22Rv1 (cell line): ENCODE data around the gene SEMA6C.

ENCODE experiments used
- ZFX ChIP-seq: fragments of 450-650 bp; IDR thresholded peaks from 2 replicates; pipeline ENCODE4 v1.6.1; 2017; ENCODE audit warnings: antibody characterized with exemption, borderline replicate concordance
- TF ChIP-seq, protein P1 (sequence below): fragments of 450-650 bp; IDR thresholded peaks from 2 replicates; pipeline ENCODE4 v1.5.1; 2017; ENCODE audit warnings: mild to moderate bottlenecking

GRCh38 chr1:151164732-151165280, 18.4 kb upstream of the SEMA6C start:
- TF ChIP-seq, protein P1, sequence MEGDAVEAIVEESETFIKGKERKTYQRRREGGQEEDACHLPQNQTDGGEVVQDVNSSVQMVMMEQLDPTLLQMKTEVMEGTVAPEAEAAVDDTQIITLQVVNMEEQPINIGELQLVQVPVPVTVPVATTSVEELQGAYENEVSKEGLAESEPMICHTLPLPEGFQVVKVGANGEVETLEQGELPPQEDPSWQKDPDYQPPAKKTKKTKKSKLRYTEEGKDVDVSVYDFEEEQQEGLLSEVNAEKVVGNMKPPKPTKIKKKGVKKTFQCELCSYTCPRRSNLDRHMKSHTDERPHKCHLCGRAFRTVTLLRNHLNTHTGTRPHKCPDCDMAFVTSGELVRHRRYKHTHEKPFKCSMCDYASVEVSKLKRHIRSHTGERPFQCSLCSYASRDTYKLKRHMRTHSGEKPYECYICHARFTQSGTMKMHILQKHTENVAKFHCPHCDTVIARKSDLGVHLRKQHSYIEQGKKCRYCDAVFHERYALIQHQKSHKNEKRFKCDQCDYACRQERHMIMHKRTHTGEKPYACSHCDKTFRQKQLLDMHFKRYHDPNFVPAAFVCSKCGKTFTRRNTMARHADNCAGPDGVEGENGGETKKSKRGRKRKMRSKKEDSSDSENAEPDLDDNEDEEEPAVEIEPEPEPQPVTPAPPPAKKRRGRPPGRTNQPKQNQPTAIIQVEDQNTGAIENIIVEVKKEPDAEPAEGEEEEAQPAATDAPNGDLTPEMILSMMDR, result no peak
- TF ChIP-seq ZFX, result no peak
